A549 (cell line): ENCODE measurements around the gene GPR35.

ENCODE experiments used
- MYC ChIP-seq: IDR thresholded peaks from 2 replicates; pipeline ENCODE4 v1.6.1; 2012; ENCODE audit warnings: mild to moderate bottlenecking, inconsistent platforms, low read length, improper control_type of control experiment, borderline replicate concordance
- POLR2AphosphoS2 ChIP-seq: conservative IDR thresholded peaks from 2 replicates; pipeline ENCODE4 v1.6.1; 2012; ENCODE audit warnings: low read length, improper control_type of control experiment, inconsistent platforms
- TF ChIP-seq, protein P1 (sequence below): fragments of 200-600 bp; sonication (generic); IDR thresholded peaks from 2 replicates; pipeline ENCODE4 v1.6.1; 2016; ENCODE audit warnings: antibody characterized with exemption, mild to moderate bottlenecking, moderate library complexity
- TF ChIP-seq, protein P2 (sequence below): fragments of >200 bp; sonication (Bioruptor Twin); formaldehyde crosslinking; IDR thresholded peaks from 3 replicates; pipeline ENCODE4 v1.5.1; 2016

DNA sequence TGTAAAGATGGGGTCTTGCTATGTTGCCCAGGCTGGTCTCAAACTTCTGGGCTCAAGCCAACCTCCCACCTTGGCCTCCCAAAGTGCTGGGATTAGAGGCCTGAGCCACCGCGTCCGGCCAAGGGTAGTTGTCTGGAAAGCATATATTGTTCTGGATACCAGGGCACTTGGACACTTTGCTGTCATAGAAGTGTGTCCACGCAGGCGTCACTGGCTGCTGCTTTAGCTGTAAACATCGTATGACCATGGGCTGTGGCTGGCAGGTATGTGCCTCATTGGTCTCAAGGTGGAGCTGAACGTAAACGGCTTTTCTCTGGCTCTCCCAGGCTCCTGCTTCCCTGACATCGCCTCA, 3.2 kb upstream of the GPR35 start:
- TF ChIP-seq, protein P1, sequence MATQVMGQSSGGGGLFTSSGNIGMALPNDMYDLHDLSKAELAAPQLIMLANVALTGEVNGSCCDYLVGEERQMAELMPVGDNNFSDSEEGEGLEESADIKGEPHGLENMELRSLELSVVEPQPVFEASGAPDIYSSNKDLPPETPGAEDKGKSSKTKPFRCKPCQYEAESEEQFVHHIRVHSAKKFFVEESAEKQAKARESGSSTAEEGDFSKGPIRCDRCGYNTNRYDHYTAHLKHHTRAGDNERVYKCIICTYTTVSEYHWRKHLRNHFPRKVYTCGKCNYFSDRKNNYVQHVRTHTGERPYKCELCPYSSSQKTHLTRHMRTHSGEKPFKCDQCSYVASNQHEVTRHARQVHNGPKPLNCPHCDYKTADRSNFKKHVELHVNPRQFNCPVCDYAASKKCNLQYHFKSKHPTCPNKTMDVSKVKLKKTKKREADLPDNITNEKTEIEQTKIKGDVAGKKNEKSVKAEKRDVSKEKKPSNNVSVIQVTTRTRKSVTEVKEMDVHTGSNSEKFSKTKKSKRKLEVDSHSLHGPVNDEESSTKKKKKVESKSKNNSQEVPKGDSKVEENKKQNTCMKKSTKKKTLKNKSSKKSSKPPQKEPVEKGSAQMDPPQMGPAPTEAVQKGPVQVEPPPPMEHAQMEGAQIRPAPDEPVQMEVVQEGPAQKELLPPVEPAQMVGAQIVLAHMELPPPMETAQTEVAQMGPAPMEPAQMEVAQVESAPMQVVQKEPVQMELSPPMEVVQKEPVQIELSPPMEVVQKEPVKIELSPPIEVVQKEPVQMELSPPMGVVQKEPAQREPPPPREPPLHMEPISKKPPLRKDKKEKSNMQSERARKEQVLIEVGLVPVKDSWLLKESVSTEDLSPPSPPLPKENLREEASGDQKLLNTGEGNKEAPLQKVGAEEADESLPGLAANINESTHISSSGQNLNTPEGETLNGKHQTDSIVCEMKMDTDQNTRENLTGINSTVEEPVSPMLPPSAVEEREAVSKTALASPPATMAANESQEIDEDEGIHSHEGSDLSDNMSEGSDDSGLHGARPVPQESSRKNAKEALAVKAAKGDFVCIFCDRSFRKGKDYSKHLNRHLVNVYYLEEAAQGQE, result no peak
- TF ChIP-seq MYC (no peak), POLR2AphosphoS2 (no peak)
- TF ChIP-seq, protein P2, sequence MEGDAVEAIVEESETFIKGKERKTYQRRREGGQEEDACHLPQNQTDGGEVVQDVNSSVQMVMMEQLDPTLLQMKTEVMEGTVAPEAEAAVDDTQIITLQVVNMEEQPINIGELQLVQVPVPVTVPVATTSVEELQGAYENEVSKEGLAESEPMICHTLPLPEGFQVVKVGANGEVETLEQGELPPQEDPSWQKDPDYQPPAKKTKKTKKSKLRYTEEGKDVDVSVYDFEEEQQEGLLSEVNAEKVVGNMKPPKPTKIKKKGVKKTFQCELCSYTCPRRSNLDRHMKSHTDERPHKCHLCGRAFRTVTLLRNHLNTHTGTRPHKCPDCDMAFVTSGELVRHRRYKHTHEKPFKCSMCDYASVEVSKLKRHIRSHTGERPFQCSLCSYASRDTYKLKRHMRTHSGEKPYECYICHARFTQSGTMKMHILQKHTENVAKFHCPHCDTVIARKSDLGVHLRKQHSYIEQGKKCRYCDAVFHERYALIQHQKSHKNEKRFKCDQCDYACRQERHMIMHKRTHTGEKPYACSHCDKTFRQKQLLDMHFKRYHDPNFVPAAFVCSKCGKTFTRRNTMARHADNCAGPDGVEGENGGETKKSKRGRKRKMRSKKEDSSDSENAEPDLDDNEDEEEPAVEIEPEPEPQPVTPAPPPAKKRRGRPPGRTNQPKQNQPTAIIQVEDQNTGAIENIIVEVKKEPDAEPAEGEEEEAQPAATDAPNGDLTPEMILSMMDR, result no peak
